Measurements from ENCODE around the gene ART3.

GRCh38 chr4:76125816-76126215 lies 51.3 kb downstream of the ART3 start:
- TF ChIP-seq, protein P1, sequence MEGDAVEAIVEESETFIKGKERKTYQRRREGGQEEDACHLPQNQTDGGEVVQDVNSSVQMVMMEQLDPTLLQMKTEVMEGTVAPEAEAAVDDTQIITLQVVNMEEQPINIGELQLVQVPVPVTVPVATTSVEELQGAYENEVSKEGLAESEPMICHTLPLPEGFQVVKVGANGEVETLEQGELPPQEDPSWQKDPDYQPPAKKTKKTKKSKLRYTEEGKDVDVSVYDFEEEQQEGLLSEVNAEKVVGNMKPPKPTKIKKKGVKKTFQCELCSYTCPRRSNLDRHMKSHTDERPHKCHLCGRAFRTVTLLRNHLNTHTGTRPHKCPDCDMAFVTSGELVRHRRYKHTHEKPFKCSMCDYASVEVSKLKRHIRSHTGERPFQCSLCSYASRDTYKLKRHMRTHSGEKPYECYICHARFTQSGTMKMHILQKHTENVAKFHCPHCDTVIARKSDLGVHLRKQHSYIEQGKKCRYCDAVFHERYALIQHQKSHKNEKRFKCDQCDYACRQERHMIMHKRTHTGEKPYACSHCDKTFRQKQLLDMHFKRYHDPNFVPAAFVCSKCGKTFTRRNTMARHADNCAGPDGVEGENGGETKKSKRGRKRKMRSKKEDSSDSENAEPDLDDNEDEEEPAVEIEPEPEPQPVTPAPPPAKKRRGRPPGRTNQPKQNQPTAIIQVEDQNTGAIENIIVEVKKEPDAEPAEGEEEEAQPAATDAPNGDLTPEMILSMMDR (IDR thresholded peaks at IDR 0.05), result no peak
- no peak for TF ChIP-seq POLR2A (IDR thresholded peaks at IDR 0.05)

Measured in sigmoid colon (tissue), 3 donors.